H9 (cell line): ENCODE data around the gene GPR37L1. TPM values are rescaled to one million over a fixed set of nuclear protein-coding genes. Genes with fewer than 3 reads are reported as not detected.

Experiments
- DNase-seq: peaks from one replicate; pipeline ENCODE4 v3.0.0-alpha.2; 2017
- H2AFZ ChIP-seq: one replicate; pipeline ENCODE4 v1.6.1; 2013; ENCODE audit warnings: mild to moderate bottlenecking, low read length, control low read depth, moderate library complexity
- H2AK5ac ChIP-seq: 2 replicates; pipeline ENCODE4 v1.6.1; 2013; ENCODE audit warnings: low read length, control low read depth, mixed read lengths; ENCODE audit not compliant: insufficient read length
- H2BK120ac ChIP-seq: one replicate; pipeline ENCODE4 v1.6.1; 2013; ENCODE audit warnings: low read depth, mild to moderate bottlenecking, low read length, control low read depth, inconsistent platforms; ENCODE audit not compliant: poor library complexity, severe bottlenecking
- H2BK12ac ChIP-seq: 2 replicates; pipeline ENCODE4 v1.6.1; 2013; ENCODE audit warnings: low read length, control low read depth, mixed read lengths, low read depth; ENCODE audit not compliant: insufficient read length
- H2BK15ac ChIP-seq: 2 replicates; pipeline ENCODE4 v1.6.1; 2013; ENCODE audit warnings: low read depth, low read length, control low read depth
- H2BK20ac ChIP-seq: one replicate; pipeline ENCODE4 v1.6.1; 2013; ENCODE audit warnings: low read depth, mild to moderate bottlenecking, low read length, control low read depth, inconsistent platforms; ENCODE audit not compliant: poor library complexity, severe bottlenecking
- H2BK5ac ChIP-seq: 2 replicates; pipeline ENCODE4 v1.6.1; 2013; ENCODE audit warnings: low read length, control low read depth, mixed read lengths; ENCODE audit not compliant: insufficient read length
- H3K14ac ChIP-seq: 2 replicates; pipeline ENCODE4 v1.6.1; 2013; ENCODE audit warnings: low read length, control low read depth; ENCODE audit not compliant: insufficient read depth
- H3K18ac ChIP-seq: 2 replicates; pipeline ENCODE4 v1.6.1; 2013; ENCODE audit warnings: low read depth, mild to moderate bottlenecking, mixed read lengths, low read length, control low read depth; ENCODE audit not compliant: insufficient read length
- H3K23ac ChIP-seq: 2 replicates; pipeline ENCODE4 v1.6.1; 2013; ENCODE audit warnings: low read length, control low read depth, mixed read lengths, low read depth; ENCODE audit not compliant: insufficient read length
- H3K23me2 ChIP-seq: 2 replicates; pipeline ENCODE4 v1.6.1; 2013; ENCODE audit warnings: low read depth, mild to moderate bottlenecking, mixed read lengths, low read length, control low read depth; ENCODE audit not compliant: insufficient read length, poor library complexity, severe bottlenecking
- H3K27ac ChIP-seq: 2 replicates; pipeline ENCODE4 v1.5.1; 2013; ENCODE audit warnings: low read length, control low read depth, mixed read lengths, low read depth; ENCODE audit not compliant: insufficient read length
- H3K27me3 ChIP-seq: 2 replicates; pipeline ENCODE4 v1.6.1; 2013; ENCODE audit warnings: low read length, control low read depth, inconsistent platforms; ENCODE audit not compliant: insufficient read depth
- H3K4ac ChIP-seq: 2 replicates; pipeline ENCODE4 v1.6.1; 2013; ENCODE audit warnings: low read depth, mild to moderate bottlenecking, control low read depth, inconsistent platforms, low read length, moderate library complexity
- H3K4me1 ChIP-seq: 2 replicates; pipeline ENCODE4 v1.6.1; 2013; ENCODE audit warnings: low read length, control low read depth, inconsistent platforms; ENCODE audit not compliant: insufficient read depth
- H3K4me2 ChIP-seq: 2 replicates; pipeline ENCODE4 v1.6.1; 2013; ENCODE audit warnings: low read length, control low read depth, mixed read lengths; ENCODE audit not compliant: insufficient read length, insufficient read depth
- H3K56ac ChIP-seq: 2 replicates; pipeline ENCODE4 v1.6.1; 2013; ENCODE audit warnings: low read depth, mild to moderate bottlenecking, mixed read lengths, low read length, control low read depth; ENCODE audit not compliant: insufficient read length
- H3K79me1 ChIP-seq: 2 replicates; pipeline ENCODE4 v1.6.1; 2013; ENCODE audit warnings: low read depth, mild to moderate bottlenecking, moderate library complexity, low read length, control low read depth, inconsistent platforms; ENCODE audit not compliant: insufficient read depth, poor library complexity, severe bottlenecking
- H3K79me2 ChIP-seq: 2 replicates; pipeline ENCODE4 v1.6.1; 2013; ENCODE audit warnings: low read length, control low read depth, inconsistent platforms; ENCODE audit not compliant: insufficient read depth
- H3K9ac ChIP-seq: 2 replicates; pipeline ENCODE4 v1.6.1; 2013; ENCODE audit warnings: low read length, control low read depth, mixed read lengths; ENCODE audit not compliant: insufficient read length; ENCODE audit errors: extremely low read depth
- H3K9me3 ChIP-seq: one replicate; pipeline ENCODE4 v1.6.1; 2013; ENCODE audit warnings: low read depth, low read length, inconsistent platforms; ENCODE audit not compliant: control insufficient read depth
- H3T11ph ChIP-seq: one replicate; pipeline ENCODE4 v1.6.1; 2013; ENCODE audit warnings: mild to moderate bottlenecking, low read length, control low read depth, inconsistent platforms
- H4K20me1 ChIP-seq: one replicate; pipeline ENCODE4 v1.6.1; 2013; ENCODE audit not compliant: control insufficient read depth, insufficient read length, insufficient read depth
- H4K5ac ChIP-seq: 2 replicates; pipeline ENCODE4 v1.6.1; 2013; ENCODE audit warnings: low read depth, mild to moderate bottlenecking, mixed read lengths, low read length, control low read depth; ENCODE audit not compliant: insufficient read length
- H4K8ac ChIP-seq: replicated peaks from 2 replicates; pipeline ENCODE4 v1.6.1; 2013; ENCODE audit warnings: low read length, control low read depth, mixed read lengths, low read depth; ENCODE audit not compliant: insufficient read length
- H4K91ac ChIP-seq: 2 replicates; pipeline ENCODE4 v1.6.1; 2013; ENCODE audit warnings: low read depth, mild to moderate bottlenecking, moderate library complexity, mixed read lengths, low read length, control low read depth; ENCODE audit not compliant: insufficient read length
- H3K27ac Mint-ChIP-seq, 3 experiments: 2 replicates in 2 of 3; 3 replicates in 1 of 3; pipeline ENCODE4 v1.8.0; 2020 to 2021; ENCODE audit warnings: mixed read lengths in 3 of 3, mild to moderate bottlenecking in 1 of 3, moderate library complexity in 1 of 3
- H3K27me3 Mint-ChIP-seq: 2 replicates; pipeline ENCODE4 v1.8.0; 2021; ENCODE audit warnings: low read depth, mild to moderate bottlenecking, moderate library complexity, mixed read lengths
- H3K36me3 Mint-ChIP-seq, 3 experiments: 2 replicates in 2 of 3; 3 replicates in 1 of 3; pipeline ENCODE4 v1.8.0; 2020 to 2021; ENCODE audit warnings: low read depth in 3 of 3, mixed read lengths in 3 of 3; ENCODE audit not compliant: insufficient read depth in 1 of 3
- H3K4me1 Mint-ChIP-seq, 2 experiments: 2 replicates each; pipeline ENCODE4 v1.8.0; 2020; ENCODE audit warnings: mixed read lengths in 2 of 2
- H3K4me3 Mint-ChIP-seq, 2 experiments: 2 replicates in 1 of 2; 3 replicates in 1 of 2; pipeline ENCODE4 v1.8.0; 2020 to 2021; ENCODE audit warnings: mild to moderate bottlenecking in 2 of 2, mixed read lengths in 2 of 2, moderate library complexity in 1 of 2
- H3K9me3 Mint-ChIP-seq, 2 experiments: 2 replicates in 1 of 2; 3 replicates in 1 of 2; pipeline ENCODE4 v1.8.0; 2020; ENCODE audit warnings: mild to moderate bottlenecking in 2 of 2, mixed read lengths in 2 of 2, moderate library complexity in 1 of 2
- CTCF ChIP-seq: fragments of 200-600 bp; sonication (generic); conservative IDR thresholded peaks from 3 replicates; pipeline ENCODE4 v1.8.0; 2021; ENCODE audit warnings: antibody characterized with exemption, mild to moderate bottlenecking
- WGBS: extraction: QIAGEN DNeasy Blood & Tissue Kit; methylation state at CpG from one replicate; pipeline ENCODE4 v1.1.7; 2013; ENCODE audit warnings: missing lambda C conversion rate, low lambda C conversion rate, mixed read lengths; ENCODE audit not compliant: insufficient read length; ENCODE audit errors: extremely low coverage; 5-methylcytosine and 5-hydroxymethylcytosine counted together
- total RNA-seq: library from RNA; stranded (reverse); gene quantifications from 2 replicates; pipeline ENCODE4 v1.2.1, GENCODE V29; 2021

The GPR37L1 gene
- total RNA-seq, 1 experiment from 2014 or later: 0.11 TPM

- H3K27ac Mint-ChIP-seq: peak overlapping the region in 1 of 3 experiments; percentile 22; a peak in 1 of 7 replicates
- Histone ChIP-seq H3K27ac (no peak overlapping the region), H3K56ac (no peak overlapping the region), H3K4ac (no peak overlapping the region), H3K27me3 (no peaks in the 10 kb centered on the region), H2AK5ac (no peak overlapping the region), H3K9ac (no peak overlapping the region), H2BK15ac (no peak overlapping the region), H3K18ac (no peak overlapping the region), H4K8ac (no peak overlapping the region), H2BK120ac (no peak overlapping the region), H3T11ph (no peak overlapping the region), H2BK5ac (no peak overlapping the region), H2BK20ac (no peak overlapping the region), H4K5ac (no peak overlapping the region), H3K79me2 (no peaks in the 10 kb centered on the region), H3K23ac (no peak overlapping the region), H4K91ac (no peak overlapping the region), H4K20me1 (no peaks in the 10 kb centered on the region), H3K14ac (no peak overlapping the region), H3K9me3 (no peaks in the 10 kb centered on the region), H3K4me2 (no peak overlapping the region), H2BK12ac (no peak overlapping the region), H2AFZ (no peak overlapping the region), H3K4me1 (no peaks in the 10 kb centered on the region), H3K79me1 (no peaks in the 10 kb centered on the region), H3K23me2 (no peaks in the 10 kb centered on the region)
- H3K36me3 Mint-ChIP-seq: no peaks in the 10 kb centered on the region
- H3K4me3 Mint-ChIP-seq: no peak overlapping the region
- no peak for TF ChIP-seq CTCF
- WGBS: no CpG with 5 or more reads among the region's 1 CpG
- no peaks in the 10 kb centered on the region for H3K9me3 Mint-ChIP-seq
- DNase-seq: no peak
- H3K4me1 Mint-ChIP-seq: peaks cover 10 to 17% of the 10 kb centered on the region in 2 experiments
- H3K27me3 Mint-ChIP-seq: peaks cover 1% of the 10 kb centered on the region; the same call in 1 of the 2 replicates
Measured at GRCh38 chr1:202074985-202075384, 47.7 kb upstream of the GPR37L1 start.
